ENCODE data around the gene PHACTR1. TPM values are rescaled to one million over a fixed set of nuclear protein-coding genes. Genes with fewer than 3 reads are reported as not detected.

PHACTR1 gene
- total RNA-seq, 1 donor from 2014 or later, result 72.8 TPM

DNA sequence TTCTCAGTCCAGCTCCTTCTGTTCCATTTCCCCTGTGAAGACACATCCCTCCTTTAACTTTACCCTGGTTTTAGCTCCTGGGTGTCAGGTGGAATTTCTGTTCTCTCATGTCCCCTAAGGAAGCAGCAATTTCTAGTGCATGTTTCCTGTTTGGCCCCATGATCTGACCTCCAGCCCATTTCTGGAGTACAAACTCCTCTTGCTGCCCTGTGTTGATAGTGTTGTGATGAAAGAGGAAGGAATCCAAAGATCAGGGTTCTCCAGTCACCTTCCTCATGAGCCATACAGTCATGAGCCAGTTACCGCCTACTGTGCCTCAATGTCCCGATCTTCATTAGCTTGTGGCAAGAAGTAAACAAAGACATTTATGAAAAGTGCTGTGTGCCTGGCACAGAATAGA lies 97.4 kb downstream of the PHACTR1 start:
- no peak overlapping the region for H3K27ac ChIP-seq
- ATAC-seq, result peak; percentile 58
- DNase-seq, result no peak
- no peak for TF ChIP-seq CTCF (IDR thresholded peaks at IDR 0.05)
- no peaks in the 10 kb centered on the region for H3K36me3 ChIP-seq
- no peak overlapping the region for H3K4me3 ChIP-seq
- no peaks in the 10 kb centered on the region for H3K4me1 ChIP-seq
- H3K9me3 ChIP-seq, result no peaks in the 10 kb centered on the region
- intact Hi-C loops (cut with DNase I), result no loop called here
- H3K27me3 ChIP-seq, result no peaks in the 10 kb centered on the region

DNA sequence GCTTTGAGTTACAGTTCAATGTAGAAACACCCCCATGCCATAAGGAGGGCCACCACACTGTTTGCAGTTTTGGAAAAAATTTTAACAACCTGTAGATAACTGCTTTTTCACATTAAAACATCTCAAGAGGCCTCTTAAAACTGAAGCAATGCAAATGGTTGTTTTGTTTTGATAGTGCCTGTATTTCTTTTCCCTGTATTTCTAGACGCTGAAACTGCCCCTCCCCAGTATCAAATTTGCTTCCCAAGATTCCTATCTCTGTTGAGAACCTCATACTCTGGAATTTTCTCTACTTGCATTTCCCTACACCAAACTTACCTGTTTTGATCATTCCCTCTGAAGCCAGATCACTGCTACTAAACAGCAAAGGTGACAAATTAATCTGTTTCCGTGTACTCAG lies 98.5 kb downstream of the PHACTR1 start:
- Histone ChIP-seq H3K36me3 (no peaks in the 10 kb centered on the region), H3K9me3 (no peaks in the 10 kb centered on the region), H3K4me3 (no peak overlapping the region), H3K27me3 (no peaks in the 10 kb centered on the region), H3K27ac (no peak overlapping the region), H3K4me1 (no peaks in the 10 kb centered on the region)
- TF ChIP-seq CTCF (IDR thresholded peaks at IDR 0.05), result no peak
- no peak for DNase-seq
- intact Hi-C loops (cut with DNase I), result no loop called here
- ATAC-seq, result no peak

- Histone ChIP-seq H3K9me3 (no peaks in the 10 kb centered on the region), H3K4me3 (no peak overlapping the region), H3K4me1 (no peaks in the 10 kb centered on the region), H3K27me3 (no peaks in the 10 kb centered on the region), H3K27ac (no peak overlapping the region), H3K36me3 (no peaks in the 10 kb centered on the region)
- no peak for TF ChIP-seq CTCF (IDR thresholded peaks at IDR 0.05)
- no peak for ATAC-seq
- intact Hi-C loops (cut with DNase I), result no loop called here
- no peak for DNase-seq
Observed at GRCh38 chr6:12815884-12816600, 99.5 kb downstream of the PHACTR1 start.

DNA sequence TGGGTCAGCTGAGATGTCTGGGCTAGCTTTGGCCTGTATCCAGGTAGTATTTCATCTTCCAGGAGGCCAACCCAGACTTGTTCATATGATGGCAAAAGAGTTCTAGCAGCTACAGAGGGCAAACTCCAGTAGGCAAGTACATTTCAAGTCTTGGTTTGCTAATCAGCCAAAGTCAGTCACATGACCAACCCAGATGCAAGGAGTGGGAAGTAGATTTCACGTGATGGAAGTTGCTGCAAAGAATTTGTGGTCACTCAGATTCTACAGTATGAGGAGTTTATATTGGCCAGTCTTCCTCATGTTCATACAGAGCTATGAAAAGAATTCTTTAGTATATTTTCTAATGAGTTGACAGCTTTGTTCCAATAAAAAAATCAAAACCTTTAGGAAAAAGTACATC lies 101.8 kb downstream of the PHACTR1 start:
- H3K9me3 ChIP-seq, result no peaks in the 10 kb centered on the region
- no peaks in the 10 kb centered on the region for H3K36me3 ChIP-seq
- DNase-seq (no peak), ATAC-seq (peak; percentile 60)
- no peak overlapping the region for H3K4me3 ChIP-seq
- no peaks in the 10 kb centered on the region for H3K4me1 ChIP-seq
- no peak overlapping the region for H3K27ac ChIP-seq
- no peak for TF ChIP-seq CTCF (IDR thresholded peaks at IDR 0.05)
- H3K27me3 ChIP-seq, result no peaks in the 10 kb centered on the region
- intact Hi-C loops (cut with DNase I), result no loop called here

GRCh38 chr6:12823847-12824246 lies 107.3 kb downstream of the PHACTR1 start:
- no peak for TF ChIP-seq CTCF (IDR thresholded peaks at IDR 0.05)
- Histone ChIP-seq H3K27me3 (no peaks in the 10 kb centered on the region), H3K27ac (no peak overlapping the region), H3K36me3 (no peaks in the 10 kb centered on the region), H3K9me3 (no peaks in the 10 kb centered on the region), H3K4me1 (no peaks in the 10 kb centered on the region), H3K4me3 (no peak overlapping the region)
- ATAC-seq (no peak), DNase-seq (no peak)
- intact Hi-C loops (cut with DNase I), result no loop called here

- ATAC-seq (no peak), DNase-seq (no peak)
- H3K4me1 ChIP-seq, result no peaks in the 10 kb centered on the region
- H3K4me3 ChIP-seq, result no peak overlapping the region
- intact Hi-C loops (cut with DNase I), result no loop called here
- no peaks in the 10 kb centered on the region for H3K27me3 ChIP-seq
- H3K27ac ChIP-seq, result no peak overlapping the region
- TF ChIP-seq CTCF (IDR thresholded peaks at IDR 0.05), result no peak
- no peaks in the 10 kb centered on the region for H3K36me3 ChIP-seq
- no peaks in the 10 kb centered on the region for H3K9me3 ChIP-seq
Observed at GRCh38 chr6:12826584-12826983, 110.0 kb downstream of the PHACTR1 start.

All from upper lobe of right lung (tissue), 1 donor.